HS-5 (cell line): Measurements from ENCODE around the gene GAB2.
A peak's percentile ranks its signal among the peaks of the same experiment; 100 is the strongest.
"Not testable (repeated sequence)": the region's sequence is repeated elsewhere in the genome, so short reads cannot be mapped to it uniquely, and the experiment has no call there.

Experiments used
- DNase-seq: peaks from one replicate; pipeline ENCODE4 v3.0.0-alpha.2; 2012; ENCODE audit warnings: low read depth

The GAB2 gene

DNA sequence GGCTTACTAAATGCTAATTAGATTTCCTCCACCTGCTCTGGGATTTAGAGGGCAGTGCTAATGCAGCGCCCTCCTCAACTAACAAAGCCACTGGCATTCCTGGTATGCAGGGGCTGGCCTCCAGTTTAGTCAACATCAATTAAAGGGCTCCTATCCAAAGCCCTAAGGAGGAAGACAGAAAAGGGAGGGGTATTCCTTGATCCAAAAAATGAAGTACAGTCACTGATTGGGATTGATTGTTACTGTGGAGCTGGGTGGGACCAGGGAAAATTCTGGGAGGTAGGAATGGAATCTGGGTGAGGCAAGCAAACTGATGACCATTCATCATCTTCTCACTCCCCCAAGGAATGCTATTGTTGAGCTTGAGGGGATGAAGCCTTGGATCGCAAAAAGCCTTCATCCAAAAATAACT, 52.2 kb downstream of the GAB2 start:
- peak; percentile 44 for DNase-seq

DNA sequence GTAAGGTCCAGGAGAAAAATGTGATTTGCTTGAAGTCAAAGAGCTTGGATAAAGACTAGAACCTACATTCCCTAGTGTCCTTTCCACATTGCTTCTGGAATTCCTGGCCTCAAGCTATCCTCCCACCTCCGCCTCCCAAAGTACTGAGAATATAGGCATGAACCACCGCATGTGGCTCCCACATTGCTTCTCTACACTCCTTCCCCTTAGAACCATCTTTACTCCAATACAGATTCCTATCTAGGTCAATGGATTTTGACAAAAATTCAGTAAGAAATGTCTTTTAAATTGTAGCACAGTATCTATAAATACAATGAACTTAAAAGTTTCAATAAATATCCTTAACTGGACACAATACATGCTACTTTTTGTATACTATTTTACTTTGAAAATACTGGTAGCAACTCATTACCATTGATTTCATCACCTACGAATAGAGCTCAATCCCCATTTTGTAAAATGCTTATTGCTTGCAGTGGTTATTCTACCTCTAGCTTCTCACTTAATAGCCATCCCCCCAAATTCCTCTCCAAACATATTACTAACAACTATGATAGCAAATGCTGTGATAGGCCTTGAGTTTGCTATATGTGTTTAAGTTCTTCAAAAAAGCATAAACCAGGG, 53.4 kb downstream of the GAB2 start:
- DNase-seq: no peak

GRCh38 chr11:78363024-78363619, 54.5 kb downstream of the GAB2 start:
- DNase-seq: no peak

- no peak for DNase-seq
Measured at GRCh38 chr11:78361228-78361627, 56.4 kb downstream of the GAB2 start.

GRCh38 chr11:78359921-78360320, 57.7 kb downstream of the GAB2 start:
- DNase-seq: no peak

DNA sequence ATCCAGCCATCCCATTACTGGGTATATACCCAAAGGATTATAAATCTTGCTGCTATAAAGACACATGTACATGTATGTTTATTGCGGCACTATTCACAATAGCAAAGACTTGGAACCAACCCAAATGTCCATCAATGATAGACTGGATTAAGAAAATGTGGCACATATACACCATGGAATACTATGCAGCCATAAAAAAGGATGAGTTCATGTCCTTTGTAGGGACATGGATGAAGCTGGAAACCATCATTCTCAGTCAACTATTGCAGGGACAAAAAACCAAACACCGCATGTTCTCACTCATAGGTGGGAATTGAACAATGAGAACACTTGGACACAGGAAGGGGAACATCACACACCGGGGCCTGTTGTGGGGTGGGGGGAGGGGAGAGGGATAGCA, 59.7 kb downstream of the GAB2 start:
- DNase-seq: not testable (repeated sequence)

DNA sequence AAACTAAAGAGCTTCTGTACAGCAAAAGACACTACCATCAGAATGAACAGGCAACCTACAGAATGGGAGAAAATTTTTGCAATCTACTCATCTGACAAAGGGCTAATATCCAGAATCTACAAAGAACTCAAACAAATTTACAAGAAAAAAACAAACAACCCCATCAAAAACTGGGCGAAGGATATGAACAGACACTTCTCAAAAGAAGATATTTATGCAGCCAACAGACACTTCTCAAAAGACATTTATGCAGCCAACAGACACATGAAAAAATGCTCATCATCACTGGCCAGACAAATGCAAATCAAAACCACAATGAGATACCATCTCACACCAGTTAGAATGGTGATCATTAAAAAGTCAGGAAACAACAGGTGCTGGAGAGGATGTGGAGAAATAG, 60.2 kb downstream of the GAB2 start:
- not testable (repeated sequence) for DNase-seq

- not testable (repeated sequence) for DNase-seq
Measured at GRCh38 chr11:78355742-78356141, 61.9 kb downstream of the GAB2 start.

DNA sequence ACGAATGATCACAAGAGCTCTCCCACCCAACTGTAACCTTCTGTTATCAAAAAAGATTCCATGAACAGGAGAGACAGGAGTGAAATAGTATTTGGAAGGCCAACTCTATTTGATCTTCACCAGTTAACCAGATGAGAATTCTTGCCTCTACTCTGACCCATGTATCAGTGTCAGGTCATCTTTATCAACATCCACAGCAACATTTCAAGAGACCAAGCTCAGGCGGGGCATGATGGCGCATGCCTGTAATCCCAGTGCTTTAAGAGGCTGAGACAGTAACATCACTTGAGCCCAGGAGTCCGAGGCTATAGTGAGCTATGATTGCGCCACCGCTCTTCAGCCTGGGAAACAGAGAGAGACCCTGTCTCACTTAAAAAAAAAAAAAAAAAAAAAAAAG, 62.3 kb downstream of the GAB2 start:
- no peak for DNase-seq

GRCh38 chr11:78354408-78355308, 63.0 kb downstream of the GAB2 start:
- no peak for DNase-seq

DNA sequence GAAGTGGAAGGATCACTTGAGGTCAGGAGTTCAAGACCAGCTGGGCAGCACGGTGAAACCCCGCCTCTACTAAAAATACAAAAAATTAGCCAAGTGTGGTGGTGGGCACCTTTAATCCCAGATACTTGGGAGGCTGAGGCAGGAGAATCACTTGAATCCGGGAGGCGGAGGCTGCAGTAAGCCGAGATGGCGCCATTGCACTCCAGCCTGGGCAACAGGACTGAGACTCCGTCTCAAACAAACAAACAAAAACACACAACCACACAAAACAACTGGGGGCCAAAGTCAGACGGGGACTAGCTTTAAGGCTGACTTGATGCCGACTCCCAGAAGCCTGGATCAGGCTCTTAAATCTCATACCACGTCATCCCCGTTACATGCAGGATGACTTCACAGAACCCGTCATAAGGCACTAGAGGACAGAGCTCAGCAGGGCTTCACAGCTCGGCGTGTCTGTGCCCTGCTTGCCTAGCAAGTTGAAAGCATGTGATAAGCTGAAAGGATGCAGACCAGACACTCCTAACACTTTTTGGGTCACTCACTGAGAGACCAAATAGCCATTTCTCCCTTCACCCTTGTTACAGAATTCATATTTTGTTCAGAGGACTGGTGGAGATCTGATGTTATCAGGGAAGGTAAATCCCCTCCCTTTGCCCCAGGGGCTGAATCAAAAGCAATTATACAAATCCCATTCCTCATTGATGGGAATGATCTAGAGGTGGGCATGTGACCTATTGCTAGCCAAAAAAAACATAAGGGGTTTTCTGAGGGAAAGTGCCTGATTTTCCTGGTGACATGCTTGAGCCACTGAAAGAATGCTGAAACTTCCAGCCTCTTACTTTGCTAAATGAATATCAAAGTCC, 65.4 kb downstream of the GAB2 start:
- no peak for DNase-seq

- DNase-seq: no peak
Measured at GRCh38 chr11:78351193-78351592, 66.4 kb downstream of the GAB2 start.

- DNase-seq: no peak
Measured at GRCh38 chr11:78350646-78351165, 66.9 kb downstream of the GAB2 start.

GRCh38 chr11:78350091-78350645, 67.5 kb downstream of the GAB2 start:
- DNase-seq: no peak

DNA sequence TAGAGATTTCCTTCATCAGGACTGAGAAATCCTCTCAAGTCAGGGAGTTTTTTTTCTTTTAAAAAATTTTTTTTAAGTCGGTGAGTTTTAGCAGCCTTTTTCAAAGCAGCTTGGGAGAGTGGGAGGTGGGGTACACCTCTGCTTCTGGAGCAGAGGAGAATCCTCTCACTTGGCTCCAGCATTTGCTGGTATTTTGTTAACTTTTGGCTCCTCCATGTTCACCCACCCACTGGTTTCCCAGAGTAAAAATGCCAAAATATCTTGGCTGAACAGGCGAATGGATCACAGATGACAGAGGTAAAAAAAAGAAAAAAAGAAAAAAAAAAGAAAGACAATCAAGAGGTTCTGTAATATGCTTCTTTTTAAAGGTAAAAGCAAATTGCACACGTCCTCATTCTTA, 68.0 kb downstream of the GAB2 start:
- DNase-seq: no peak

GRCh38 chr11:78349114-78349513, 68.5 kb downstream of the GAB2 start:
- DNase-seq: no peak

DNA sequence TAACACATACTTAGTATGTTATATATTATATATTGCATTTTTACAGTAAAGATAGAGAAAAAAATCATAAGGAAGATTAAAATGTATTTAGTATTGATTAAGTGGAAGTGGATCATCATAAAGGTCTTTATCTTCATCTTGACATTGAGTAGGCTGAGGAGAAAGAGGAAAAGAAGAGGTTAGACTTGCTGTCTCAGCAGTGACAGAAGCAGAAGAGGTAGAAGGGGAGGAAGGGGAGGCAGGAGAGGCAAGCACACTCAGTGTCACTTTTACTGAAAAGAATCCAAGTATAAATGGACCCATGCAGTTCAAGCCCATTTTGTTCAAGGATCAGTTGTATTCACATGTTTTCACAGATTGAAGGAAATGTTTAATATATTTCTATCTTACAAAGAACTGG, 69.7 kb downstream of the GAB2 start:
- DNase-seq: no peak

DNA sequence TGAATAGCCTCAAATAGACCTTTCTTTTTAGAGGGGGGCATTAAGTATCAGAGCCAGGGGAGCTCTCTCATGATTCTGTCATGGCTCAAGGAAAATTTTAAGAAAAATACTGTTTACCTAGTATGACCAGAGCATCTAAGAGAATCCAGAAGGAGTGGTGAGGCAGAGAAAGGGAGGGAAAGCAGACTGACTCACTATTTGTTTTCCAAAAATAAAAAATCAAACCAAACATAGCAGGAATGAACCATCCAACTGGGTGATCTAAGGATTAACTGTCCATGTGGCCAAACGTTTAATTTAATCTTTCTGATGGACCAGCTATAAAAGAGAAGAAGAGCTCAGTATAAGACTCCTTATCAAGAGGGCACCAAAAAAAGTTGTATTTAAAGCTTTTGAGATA, 70.8 kb downstream of the GAB2 start:
- no peak for DNase-seq

GRCh38 chr11:78345450-78345849, 72.2 kb downstream of the GAB2 start:
- DNase-seq: no peak

GRCh38 chr11:78344676-78345075, 72.9 kb downstream of the GAB2 start:
- no peak for DNase-seq

GRCh38 chr11:78344094-78344493, 73.5 kb downstream of the GAB2 start:
- DNase-seq: no peak

- DNase-seq: no peak
Measured at GRCh38 chr11:78343303-78343702, 74.3 kb downstream of the GAB2 start.
